Measurements from ENCODE around the gene SRGAP1.

DNA sequence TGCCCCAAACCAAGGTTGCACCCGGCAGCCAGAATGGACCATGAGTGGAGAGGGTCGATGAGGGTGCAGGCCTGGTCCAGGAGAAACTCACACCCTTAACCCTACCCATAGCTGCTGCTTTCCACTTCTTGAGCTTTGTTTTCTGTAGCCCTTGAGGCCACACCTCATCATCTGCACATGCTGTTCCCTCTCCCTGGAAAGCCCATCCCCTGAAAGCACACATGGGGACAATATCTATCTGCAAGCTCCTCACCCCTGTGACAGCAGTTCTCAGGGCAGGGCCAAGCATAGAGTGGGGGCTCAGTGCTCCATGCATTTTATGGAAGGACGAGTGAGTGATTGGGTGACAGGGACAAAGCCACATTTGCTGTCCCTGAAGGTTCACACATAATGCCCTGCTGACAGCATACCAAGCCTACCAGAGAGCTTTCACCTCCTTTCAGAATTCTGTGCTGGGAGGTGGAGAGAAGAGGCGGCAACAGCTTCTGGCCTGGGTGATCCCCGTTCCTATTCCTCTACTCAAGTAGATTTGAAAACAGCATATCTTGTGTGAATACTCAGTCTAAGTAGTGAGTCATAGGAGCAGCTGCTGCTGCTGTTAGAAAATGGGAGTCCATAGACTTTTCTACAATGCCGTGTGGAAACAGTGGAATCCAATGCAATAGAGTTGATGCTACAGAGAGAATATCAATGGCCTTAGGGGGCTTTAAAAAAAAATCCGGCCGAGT lies 44.6 kb downstream of the SRGAP1 start:
- TF ChIP-seq CTCF (IDR thresholded peaks at IDR 0.05), result no peak
- TF ChIP-seq POLR2A (IDR thresholded peaks at IDR 0.05), result no peak

Data from gastroesophageal sphincter (tissue), 3 donors.